Measurements from ENCODE around the gene PRDX6. TPM values are rescaled to one million over a fixed set of nuclear protein-coding genes. Genes with fewer than 3 reads are reported as not detected.

Gene PRDX6
- total and polyA plus RNA-seq, 2 donors (not counting 1 experiment from before 2014, with no cell fraction given): 51.6 to 85.2 TPM

DNA sequence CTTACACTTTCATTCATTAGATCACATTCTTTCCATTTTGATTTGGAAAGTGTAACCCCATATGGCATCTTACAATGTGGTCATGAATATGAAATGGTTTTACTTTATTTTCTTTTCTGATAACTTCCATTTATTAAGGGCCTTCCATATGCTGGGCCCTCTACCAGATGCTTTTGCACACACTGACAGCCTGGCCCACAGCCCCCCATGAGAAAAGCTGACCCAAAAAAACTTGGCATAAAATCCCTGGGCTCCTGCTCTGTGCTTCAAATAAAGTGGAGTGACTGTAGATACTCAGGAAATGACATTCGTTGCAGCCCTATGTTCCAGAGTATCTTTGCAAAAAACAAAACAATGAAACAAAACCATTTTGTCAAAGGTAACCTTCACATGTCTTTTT lies 48.8 kb downstream of the PRDX6 start:
- 77% methylated on average over 1 of the region's 1 CpG for WGBS (ENCODE audit: insufficient coverage)
- no peak for DNase-seq
- no peaks in the 10 kb centered on the region for H3K27me3 ChIP-seq (replicated peaks in 1 of 4; ENCODE audit: control extremely low read depth in 1 of 4, control insufficient read depth in 3 of 4, insufficient read depth in 4 of 4, low read length in 3 of 4)
- H3K4me1 Mint-ChIP-seq: no peaks in the 10 kb centered on the region
- H3K4me1 ChIP-seq (ENCODE audit: control insufficient read depth in 2 of 2, insufficient read depth in 2 of 2, low read length in 2 of 2): no peaks in the 10 kb centered on the region
- H3K27ac Mint-ChIP-seq: no peak overlapping the region
- H3K9me3 Mint-ChIP-seq (ENCODE audit: insufficient read depth): no peaks in the 10 kb centered on the region
- no peaks in the 10 kb centered on the region for H3K79me2 ChIP-seq (ENCODE audit: control insufficient read depth, insufficient read depth, low read length)
- no peaks in the 10 kb centered on the region for H3K27me3 Mint-ChIP-seq
- H2AFZ ChIP-seq (ENCODE audit: insufficient read depth, low read depth, low read length, poor library complexity, severe bottlenecking): no peak overlapping the region
- POLR2A ChIA-PET: no interaction called here
- no peak overlapping the region for H3K4me2 ChIP-seq (replicated peaks; ENCODE audit: low read depth, low read length, poor library complexity, severe bottlenecking)
- H3K4me3 Mint-ChIP-seq: no peak overlapping the region
- H3K27ac ChIP-seq (ENCODE audit: low read length in 2 of 2): no peak overlapping the region
- no peaks in the 10 kb centered on the region for H3K36me3 ChIP-seq (replicated peaks in 1 of 2; ENCODE audit: control extremely low read depth in 1 of 2, control insufficient read depth in 1 of 2, extremely low read depth in 1 of 2, insufficient read depth in 2 of 2, low read length in 1 of 2)
- H3K9ac ChIP-seq (ENCODE audit: low read length): no peak overlapping the region
- ATAC-seq (ENCODE audit: low read depth): no peak
- no peaks in the 10 kb centered on the region for H4K20me1 ChIP-seq (ENCODE audit: control insufficient read depth, insufficient read depth, low read length, poor library complexity, severe bottlenecking)
- H3K4me3 ChIP-seq (ENCODE audit: control extremely low read depth in 1 of 5, extremely low read depth in 1 of 5, insufficient read depth in 1 of 5, low read depth in 2 of 5, low read length in 4 of 5): no peak overlapping the region
- CTCF ChIA-PET: no interaction called here
- TF ChIP-seq, protein P1, sequence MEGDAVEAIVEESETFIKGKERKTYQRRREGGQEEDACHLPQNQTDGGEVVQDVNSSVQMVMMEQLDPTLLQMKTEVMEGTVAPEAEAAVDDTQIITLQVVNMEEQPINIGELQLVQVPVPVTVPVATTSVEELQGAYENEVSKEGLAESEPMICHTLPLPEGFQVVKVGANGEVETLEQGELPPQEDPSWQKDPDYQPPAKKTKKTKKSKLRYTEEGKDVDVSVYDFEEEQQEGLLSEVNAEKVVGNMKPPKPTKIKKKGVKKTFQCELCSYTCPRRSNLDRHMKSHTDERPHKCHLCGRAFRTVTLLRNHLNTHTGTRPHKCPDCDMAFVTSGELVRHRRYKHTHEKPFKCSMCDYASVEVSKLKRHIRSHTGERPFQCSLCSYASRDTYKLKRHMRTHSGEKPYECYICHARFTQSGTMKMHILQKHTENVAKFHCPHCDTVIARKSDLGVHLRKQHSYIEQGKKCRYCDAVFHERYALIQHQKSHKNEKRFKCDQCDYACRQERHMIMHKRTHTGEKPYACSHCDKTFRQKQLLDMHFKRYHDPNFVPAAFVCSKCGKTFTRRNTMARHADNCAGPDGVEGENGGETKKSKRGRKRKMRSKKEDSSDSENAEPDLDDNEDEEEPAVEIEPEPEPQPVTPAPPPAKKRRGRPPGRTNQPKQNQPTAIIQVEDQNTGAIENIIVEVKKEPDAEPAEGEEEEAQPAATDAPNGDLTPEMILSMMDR (IDR thresholded peaks at IDR 0.05): no peak
- no peak for TF ChIP-seq EZH2 (IDR thresholded peaks at IDR 0.05; ENCODE audit: borderline replicate concordance, insufficient read depth, low read depth, low read length, poor library complexity, severe bottlenecking)
- intact Hi-C loops (cut with micrococcal nuclease): no loop called here
- peaks cover 0 to 1% (median 0%) of the 10 kb centered on the region in 3 donors for H3K9me3 ChIP-seq (ENCODE audit: control extremely low read depth in 1 of 3, control insufficient read depth in 2 of 3, insufficient read depth in 1 of 3, low read length in 2 of 3)

DNA sequence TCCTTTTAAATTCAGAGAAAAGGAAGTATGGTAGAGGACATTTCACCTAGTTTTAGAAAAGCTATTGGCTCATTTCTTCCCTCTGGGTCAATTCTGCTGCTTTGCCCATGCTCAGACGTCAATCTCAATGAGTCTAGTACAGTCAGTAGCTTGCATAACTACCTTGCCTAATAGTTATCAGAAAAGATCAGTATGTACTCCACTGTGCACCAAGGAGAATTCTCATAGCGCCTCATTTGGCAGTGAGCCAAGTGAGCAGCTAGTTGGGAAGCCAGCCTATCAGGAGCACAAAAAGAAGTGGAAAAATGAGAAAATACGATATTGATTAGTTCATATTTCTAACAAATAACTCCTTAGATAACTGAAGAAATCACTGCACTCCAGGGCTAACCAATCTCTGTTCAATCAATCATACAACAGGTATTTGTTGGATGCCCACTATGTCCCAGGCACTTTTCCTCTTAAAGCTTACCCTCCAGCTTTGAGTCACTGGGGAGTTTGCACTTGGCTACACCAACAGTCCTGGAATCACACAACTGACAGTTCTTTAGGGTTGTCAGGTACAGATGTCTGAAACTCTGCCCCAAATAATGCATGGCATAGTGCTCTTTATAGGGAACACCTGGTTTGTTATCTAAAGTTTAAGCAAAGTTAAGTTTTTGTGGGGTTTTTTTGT lies 50.2 kb downstream of the PRDX6 start:
- Mint-ChIP-seq H3K9me3 (ENCODE audit: insufficient read depth) (no peaks in the 10 kb centered on the region), H3K27ac (no peak overlapping the region), H3K4me3 (no peak overlapping the region), H3K27me3 (no peaks in the 10 kb centered on the region), H3K4me1 (no peaks in the 10 kb centered on the region)
- Histone ChIP-seq H3K36me3 (replicated peaks in 1 of 2; ENCODE audit: control extremely low read depth in 1 of 2, control insufficient read depth in 1 of 2, extremely low read depth in 1 of 2, insufficient read depth in 2 of 2, low read length in 1 of 2) (no peaks in the 10 kb centered on the region), H3K79me2 (ENCODE audit: control insufficient read depth, insufficient read depth, low read length) (no peaks in the 10 kb centered on the region), H4K20me1 (ENCODE audit: control insufficient read depth, insufficient read depth, low read length, poor library complexity, severe bottlenecking) (no peaks in the 10 kb centered on the region), H3K27ac (ENCODE audit: low read length in 2 of 2) (no peak overlapping the region), H3K9ac (ENCODE audit: low read length) (no peak overlapping the region), H3K9me3 (ENCODE audit: control extremely low read depth in 1 of 3, control insufficient read depth in 2 of 3, insufficient read depth in 1 of 3, low read length in 2 of 3) (peaks cover 0 to 1% (median 0%) of the 10 kb centered on the region in 3 donors), H3K27me3 (replicated peaks in 1 of 4; ENCODE audit: control extremely low read depth in 1 of 4, control insufficient read depth in 3 of 4, insufficient read depth in 4 of 4, low read length in 3 of 4) (no peaks in the 10 kb centered on the region), H3K4me3 (ENCODE audit: control extremely low read depth in 1 of 5, extremely low read depth in 1 of 5, insufficient read depth in 1 of 5, low read depth in 2 of 5, low read length in 4 of 5) (no peak overlapping the region), H3K4me2 (replicated peaks; ENCODE audit: low read depth, low read length, poor library complexity, severe bottlenecking) (no peak overlapping the region), H2AFZ (ENCODE audit: insufficient read depth, low read depth, low read length, poor library complexity, severe bottlenecking) (no peak overlapping the region), H3K4me1 (ENCODE audit: control insufficient read depth in 2 of 2, insufficient read depth in 2 of 2, low read length in 2 of 2) (no peaks in the 10 kb centered on the region)
- ChIA-PET POLR2A (no interaction called here), CTCF (no interaction called here)
- no peak for TF ChIP-seq EZH2 (IDR thresholded peaks at IDR 0.05; ENCODE audit: borderline replicate concordance, insufficient read depth, low read depth, low read length, poor library complexity, severe bottlenecking)
- TF ChIP-seq, protein P1 (IDR thresholded peaks at IDR 0.05): no peak
- DNase-seq (no peak), ATAC-seq (ENCODE audit: low read depth) (no peak)
- intact Hi-C loops (cut with micrococcal nuclease): no loop called here
- WGBS (ENCODE audit: insufficient coverage): no CpG with 5 or more reads among the region's 3 CpGs
